Osteoblast (primary cell): ENCODE results near the gene RASL10B. TPM values are rescaled to one million over a fixed set of nuclear protein-coding genes. Genes with fewer than 3 reads are reported as not detected.

ENCODE experiments used
- DNase-seq: peaks from one replicate; pipeline ENCODE4 v3.0.0; 2011; ENCODE audit warnings: low spot score, mixed read lengths; ENCODE audit not compliant: insufficient read length; ENCODE audit errors: missing footprints
- H2AFZ ChIP-seq: 2 replicates; pipeline ENCODE4 v1.6.0; 2011; ENCODE audit warnings: mild to moderate bottlenecking, low read length
- H3K27ac ChIP-seq: 2 replicates; pipeline ENCODE4 v1.5.1; 2011; ENCODE audit warnings: mild to moderate bottlenecking, low read depth, low read length, moderate library complexity
- H3K27me3 ChIP-seq: 2 replicates; pipeline ENCODE4 v1.6.0; 2012; ENCODE audit warnings: mild to moderate bottlenecking, control low read depth, inconsistent platforms, low read length, moderate library complexity; ENCODE audit not compliant: insufficient read depth
- H3K36me3 ChIP-seq: 2 replicates; pipeline ENCODE4 v1.5.1; 2011; ENCODE audit warnings: mild to moderate bottlenecking, low read length, control low read depth, moderate library complexity; ENCODE audit not compliant: insufficient read depth
- H3K4me1 ChIP-seq: 2 replicates; pipeline ENCODE4 v1.5.1; 2011; ENCODE audit warnings: mild to moderate bottlenecking, low read length, control low read depth, moderate library complexity; ENCODE audit not compliant: insufficient read depth
- H3K4me2 ChIP-seq: 2 replicates; pipeline ENCODE4 v1.6.0; 2011; ENCODE audit warnings: mild to moderate bottlenecking, low read length; ENCODE audit not compliant: insufficient read depth
- H3K4me3 ChIP-seq: fragments of 200-600 bp; sonication (generic); 3 replicates; pipeline ENCODE4 v1.5.1; 2012; ENCODE audit warnings: mild to moderate bottlenecking, low read length, inconsistent platforms; ENCODE audit not compliant: insufficient read depth
- H3K79me2 ChIP-seq: 2 replicates; pipeline ENCODE4 v1.6.0; 2012; ENCODE audit warnings: mild to moderate bottlenecking, low read length, control low read depth, inconsistent platforms; ENCODE audit not compliant: insufficient read depth
- H3K9me3 ChIP-seq: 2 replicates; pipeline ENCODE4 v1.5.1; 2011; ENCODE audit warnings: low read depth, low read length, control low read depth
- H4K20me1 ChIP-seq: 2 replicates; pipeline ENCODE4 v1.6.0; 2012; ENCODE audit warnings: mild to moderate bottlenecking, low read length, control low read depth; ENCODE audit not compliant: insufficient read depth
- CTCF ChIP-seq: IDR thresholded peaks from 2 replicates; pipeline ENCODE4 v1.5.1; 2011; ENCODE audit warnings: mild to moderate bottlenecking, low read depth, low read length, moderate library complexity; ENCODE audit errors: extremely low read depth
- total RNA-seq: library from RNA; depleted of rRNA; stranded (reverse); fragments of >200 nt; gene quantifications from 2 replicates; pipeline ENCODE4 v1.2.3, GENCODE V29; 2012

The RASL10B gene
- total RNA-seq, 1 donor, result 4.0 TPM

- no peak for TF ChIP-seq CTCF
These were observed 936 bp upstream of the RASL10B start for GRCh38 chr17:35730400-35731005.

DNA sequence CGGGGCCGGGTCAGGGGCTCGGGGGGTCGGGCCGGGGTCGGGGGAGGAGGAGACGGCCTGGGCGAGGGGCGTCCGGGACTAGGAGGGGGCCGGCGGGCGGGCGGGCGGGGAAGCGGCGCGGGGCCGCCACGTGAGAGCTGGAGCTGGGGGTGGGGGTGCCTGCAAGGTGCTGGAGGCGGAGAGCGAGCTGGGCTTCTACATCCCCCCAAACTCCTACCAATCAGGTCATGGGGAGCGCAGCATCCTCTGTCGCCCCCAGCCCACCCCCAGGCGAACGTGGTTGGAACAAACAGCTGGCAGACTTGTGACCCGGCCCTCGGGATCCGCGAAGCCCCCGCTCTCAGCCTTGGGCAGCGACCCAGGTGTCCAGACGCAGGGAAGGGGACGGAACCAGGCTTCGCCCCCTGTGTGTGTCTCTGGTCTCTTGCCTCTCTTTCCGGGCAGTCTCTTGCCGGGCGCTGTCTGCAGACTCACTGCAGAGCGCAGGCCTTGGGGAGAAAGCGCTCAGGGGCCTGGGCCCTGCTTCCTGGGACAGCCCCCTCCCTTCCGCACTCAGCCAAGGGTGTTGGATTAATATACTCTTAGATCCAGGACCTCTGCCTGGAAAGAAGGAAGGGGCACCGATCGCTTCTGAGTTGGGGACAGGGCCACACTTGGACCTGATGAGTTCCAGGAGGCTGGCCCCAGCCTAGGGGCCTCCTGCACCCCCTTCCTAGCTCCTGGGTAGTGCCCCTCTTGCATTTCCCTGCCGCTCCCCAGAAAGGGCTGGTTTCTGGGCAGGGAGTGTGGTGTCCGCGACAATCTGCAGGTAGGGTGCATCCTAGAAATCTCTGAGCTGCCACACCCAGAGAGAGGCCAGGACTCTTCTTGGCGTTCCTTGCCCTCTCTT is 722 bp downstream of the RASL10B start:
- H2AFZ ChIP-seq, result no peak overlapping the region
- H3K4me2 ChIP-seq, result peak overlapping the region; percentile 74
- peak; percentile 89 for DNase-seq

More at GRCh38 chr17:35730400-35731005, 936 bp upstream of the RASL10B start:
- H3K9me3 ChIP-seq, result no peaks in the 10 kb centered on the region
- H2AFZ ChIP-seq, result no peak overlapping the region
- peaks cover 26% of the 10 kb centered on the region for H3K4me1 ChIP-seq
- H3K79me2 ChIP-seq, result no peaks in the 10 kb centered on the region
- no peaks in the 10 kb centered on the region for H3K27me3 ChIP-seq
- peak overlapping the region; percentile 78 for H3K4me2 ChIP-seq
- H3K27ac ChIP-seq, result no peak overlapping the region
- peak; percentile 67 for DNase-seq
- H3K4me3 ChIP-seq, result no peak overlapping the region
- H3K36me3 ChIP-seq, result no peaks in the 10 kb centered on the region
- peaks cover 5% of the 10 kb centered on the region for H4K20me1 ChIP-seq

GRCh38 chr17:35732806-35733136 is 1.3 kb downstream of the RASL10B start:
- Histone ChIP-seq H3K4me2 (peak overlapping the region; percentile 74), H3K36me3 (no peaks in the 10 kb centered on the region), H3K27ac (no peak overlapping the region), H3K4me3 (no peak overlapping the region), H3K9me3 (no peaks in the 10 kb centered on the region), H4K20me1 (peaks cover 5% of the 10 kb centered on the region), H3K79me2 (no peaks in the 10 kb centered on the region), H2AFZ (no peak overlapping the region), H3K27me3 (no peaks in the 10 kb centered on the region), H3K4me1 (peaks cover 6% of the 10 kb centered on the region)
- TF ChIP-seq CTCF, result no peak
- peak; percentile 72 for DNase-seq

More for the DNA sequence above, 722 bp downstream of the RASL10B start:
- Histone ChIP-seq H3K27me3 (no peaks in the 10 kb centered on the region), H3K4me1 (peaks cover 9% of the 10 kb centered on the region), H4K20me1 (peaks cover 5% of the 10 kb centered on the region), H3K4me3 (peak overlapping the region; percentile 68), H3K9me3 (no peaks in the 10 kb centered on the region), H3K27ac (no peak overlapping the region), H3K36me3 (no peaks in the 10 kb centered on the region), H3K79me2 (no peaks in the 10 kb centered on the region)
- no peak for TF ChIP-seq CTCF

DNA sequence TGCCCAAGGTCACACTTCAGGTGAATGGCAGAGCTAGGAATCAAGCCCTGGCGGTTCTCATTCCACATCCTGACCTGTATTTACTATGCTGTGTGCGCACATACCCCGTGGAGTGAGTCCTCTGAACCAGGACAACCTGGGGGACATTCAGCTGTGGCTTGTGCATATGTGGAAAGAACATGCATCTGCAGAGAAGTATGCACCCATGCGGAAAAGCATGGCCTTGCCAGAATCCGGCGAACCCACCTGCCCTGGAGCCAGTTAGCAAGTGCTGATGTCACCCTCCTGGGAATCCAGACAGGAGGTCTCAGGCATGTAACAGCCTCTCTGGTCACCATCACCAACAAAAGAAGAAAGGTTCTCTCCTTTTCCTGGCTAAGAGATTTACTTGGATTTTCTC is 1.9 kb downstream of the RASL10B start:
- peak; percentile 60 for DNase-seq
- H3K9me3 ChIP-seq, result no peaks in the 10 kb centered on the region
- H3K4me3 ChIP-seq, result no peak overlapping the region
- no peak overlapping the region for H2AFZ ChIP-seq
- peaks cover 5% of the 10 kb centered on the region for H4K20me1 ChIP-seq
- no peak for TF ChIP-seq CTCF
- H3K4me2 ChIP-seq, result no peak overlapping the region
- no peaks in the 10 kb centered on the region for H3K36me3 ChIP-seq
- H3K27ac ChIP-seq, result no peak overlapping the region
- H3K4me1 ChIP-seq, result peaks cover 6% of the 10 kb centered on the region
- no peaks in the 10 kb centered on the region for H3K79me2 ChIP-seq
- peaks cover 4% of the 10 kb centered on the region for H3K27me3 ChIP-seq
